Measurements from ENCODE around the gene OR6J1. TPM values are rescaled to one million over a fixed set of nuclear protein-coding genes. Genes with fewer than 3 reads are reported as not detected.
"Not testable (repeated sequence)": the region's sequence is repeated elsewhere in the genome, so short reads cannot be mapped to it uniquely, and the experiment has no call there.

OR6J1 gene
- total RNA-seq, 4 donors from 2014 or later: 0.12 TPM; not detected in 3

DNA sequence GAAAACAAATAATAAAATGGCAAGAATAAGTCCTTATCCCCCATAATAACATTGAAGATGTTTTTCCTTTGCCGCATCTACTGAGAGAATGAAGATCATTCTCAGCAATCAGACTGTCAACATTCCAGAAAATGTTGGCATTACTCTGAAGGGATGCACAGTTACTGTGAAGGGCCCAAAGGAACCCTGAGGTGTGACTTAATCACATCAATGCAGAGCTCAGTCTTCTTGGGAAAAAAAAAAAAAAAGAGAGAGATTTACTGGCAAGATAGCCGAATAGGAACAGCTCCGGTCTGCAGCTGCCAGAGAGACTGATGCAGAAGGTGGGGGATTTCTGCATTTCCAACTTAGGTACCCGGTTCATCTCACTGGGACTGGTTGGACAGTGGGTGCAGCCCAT lies 41.3 kb upstream of the OR6J1 start:
- TF ChIP-seq EP300 (IDR thresholded peaks at IDR 0.05) (no peak), POLR2AphosphoS5 (IDR thresholded peaks at IDR 0.05) (no peak), POLR2A (IDR thresholded peaks at IDR 0.05) (no peak)
- TF ChIP-seq, protein P1, sequence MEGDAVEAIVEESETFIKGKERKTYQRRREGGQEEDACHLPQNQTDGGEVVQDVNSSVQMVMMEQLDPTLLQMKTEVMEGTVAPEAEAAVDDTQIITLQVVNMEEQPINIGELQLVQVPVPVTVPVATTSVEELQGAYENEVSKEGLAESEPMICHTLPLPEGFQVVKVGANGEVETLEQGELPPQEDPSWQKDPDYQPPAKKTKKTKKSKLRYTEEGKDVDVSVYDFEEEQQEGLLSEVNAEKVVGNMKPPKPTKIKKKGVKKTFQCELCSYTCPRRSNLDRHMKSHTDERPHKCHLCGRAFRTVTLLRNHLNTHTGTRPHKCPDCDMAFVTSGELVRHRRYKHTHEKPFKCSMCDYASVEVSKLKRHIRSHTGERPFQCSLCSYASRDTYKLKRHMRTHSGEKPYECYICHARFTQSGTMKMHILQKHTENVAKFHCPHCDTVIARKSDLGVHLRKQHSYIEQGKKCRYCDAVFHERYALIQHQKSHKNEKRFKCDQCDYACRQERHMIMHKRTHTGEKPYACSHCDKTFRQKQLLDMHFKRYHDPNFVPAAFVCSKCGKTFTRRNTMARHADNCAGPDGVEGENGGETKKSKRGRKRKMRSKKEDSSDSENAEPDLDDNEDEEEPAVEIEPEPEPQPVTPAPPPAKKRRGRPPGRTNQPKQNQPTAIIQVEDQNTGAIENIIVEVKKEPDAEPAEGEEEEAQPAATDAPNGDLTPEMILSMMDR (IDR thresholded peaks at IDR 0.05): no peak
- Histone ChIP-seq H3K4me1 (no peaks in the 10 kb centered on the region), H3K36me3 (no peaks in the 10 kb centered on the region), H3K9me3 (peaks cover 0 to 13% (median 0%) of the 10 kb centered on the region in 3 donors), H3K27ac (no peak overlapping the region), H3K27me3 (peaks cover 16% of the 10 kb centered on the region), H3K4me3 (no peak overlapping the region)
- WGBS, 2 donors (ENCODE audit: low coverage in 1 of 2): 53 to 64% methylated on average over 4 of the region's 4 CpGs
- ATAC-seq: no peak

DNA sequence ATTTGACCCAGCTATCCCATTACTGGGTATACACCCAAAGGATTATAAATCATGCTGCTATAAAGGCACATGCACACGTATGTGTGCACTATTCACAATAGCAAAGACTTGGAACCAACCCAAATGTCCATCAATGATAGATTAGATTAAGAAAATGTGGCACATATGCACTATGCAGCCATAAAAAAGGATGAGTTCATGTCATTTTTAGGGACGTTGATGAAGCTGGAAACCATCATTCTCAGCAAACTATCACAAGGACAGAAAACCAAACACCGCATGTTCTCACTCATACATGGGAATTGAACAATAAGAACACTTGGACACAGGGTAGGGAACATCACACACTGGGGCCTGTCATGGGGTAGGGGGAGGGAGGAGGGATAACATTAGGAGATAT lies 39.3 kb upstream of the OR6J1 start:
- H3K4me3 ChIP-seq, H3K4me1 ChIP-seq, H3K27ac ChIP-seq, ATAC-seq, H3K36me3 ChIP-seq: not testable (repeated sequence)
- Histone ChIP-seq H3K9me3 (peaks cover 0 to 13% (median 0%) of the 10 kb centered on the region in 3 donors), H3K27me3 (peaks cover 21% of the 10 kb centered on the region)
- 65 to 78% methylated on average over 3 of the region's 3 CpGs for WGBS, 2 donors (ENCODE audit: low coverage in 1 of 2)

DNA sequence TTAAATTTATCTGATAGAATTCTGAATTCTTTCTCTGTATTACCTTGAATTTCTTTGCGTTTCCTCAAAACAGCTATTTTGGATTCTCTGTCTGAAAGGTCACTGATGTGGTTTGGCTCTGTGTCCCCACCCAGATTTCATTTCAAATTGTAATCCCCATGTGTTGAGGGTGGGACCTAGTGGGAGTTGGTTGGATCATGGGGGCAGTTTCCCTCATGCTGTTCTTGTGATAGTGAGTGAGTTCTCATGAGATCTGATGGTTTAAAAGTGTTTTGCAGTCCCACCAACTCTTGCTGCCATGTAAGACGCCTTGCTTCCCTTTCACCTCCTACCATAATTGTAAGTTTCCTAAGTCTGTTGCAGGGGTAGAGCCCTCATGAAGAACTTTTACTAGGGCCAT lies 34.1 kb upstream of the OR6J1 start:
- Histone ChIP-seq H3K4me3 (no peak overlapping the region), H3K4me1 (no peaks in the 10 kb centered on the region), H3K27ac (no peak overlapping the region), H3K9me3 (peaks cover 0 to 7% (median 0%) of the 10 kb centered on the region in 3 donors), H3K27me3 (peaks cover 20% of the 10 kb centered on the region), H3K36me3 (no peaks in the 10 kb centered on the region)
- TF ChIP-seq EP300 (IDR thresholded peaks at IDR 0.05) (no peak), POLR2A (IDR thresholded peaks at IDR 0.05) (no peak), POLR2AphosphoS5 (IDR thresholded peaks at IDR 0.05) (no peak)
- TF ChIP-seq, protein P1 (IDR thresholded peaks at IDR 0.05): no peak
- WGBS, 2 donors (ENCODE audit: low coverage in 1 of 2): 86 to 89% methylated on average over 1 of the region's 2 CpGs
- ATAC-seq: no peak

DNA sequence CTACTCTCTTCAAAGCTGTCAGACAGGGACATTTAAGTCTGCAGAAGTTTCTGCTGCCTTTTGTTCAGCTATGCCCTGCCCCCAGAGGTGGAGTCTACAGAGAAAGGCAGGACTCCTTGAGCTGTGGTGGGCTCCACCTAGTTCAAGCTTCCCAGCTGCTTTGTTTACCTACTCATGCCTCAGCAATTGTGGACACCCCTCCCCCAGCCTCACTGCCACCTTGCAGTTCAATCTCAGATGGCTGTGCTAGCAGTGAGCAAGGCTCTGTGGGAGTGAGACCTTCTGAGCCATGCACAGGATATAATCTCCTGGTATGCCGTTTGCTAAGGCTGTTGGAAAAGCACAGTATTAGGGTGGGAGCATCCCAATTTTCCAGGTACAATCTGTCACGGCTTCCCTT lies 33.4 kb upstream of the OR6J1 start:
- not testable (repeated sequence) for H3K4me1 ChIP-seq, H3K36me3 ChIP-seq, ATAC-seq, H3K27ac ChIP-seq, H3K4me3 ChIP-seq, H3K9me3 ChIP-seq
- WGBS, 2 donors (ENCODE audit: low coverage in 1 of 2): 80% methylated on average over 1 of the region's 2 CpGs; no CpG with 5 or more reads in 1 of the 2 donors
- peaks cover 20% of the 10 kb centered on the region for H3K27me3 ChIP-seq

DNA sequence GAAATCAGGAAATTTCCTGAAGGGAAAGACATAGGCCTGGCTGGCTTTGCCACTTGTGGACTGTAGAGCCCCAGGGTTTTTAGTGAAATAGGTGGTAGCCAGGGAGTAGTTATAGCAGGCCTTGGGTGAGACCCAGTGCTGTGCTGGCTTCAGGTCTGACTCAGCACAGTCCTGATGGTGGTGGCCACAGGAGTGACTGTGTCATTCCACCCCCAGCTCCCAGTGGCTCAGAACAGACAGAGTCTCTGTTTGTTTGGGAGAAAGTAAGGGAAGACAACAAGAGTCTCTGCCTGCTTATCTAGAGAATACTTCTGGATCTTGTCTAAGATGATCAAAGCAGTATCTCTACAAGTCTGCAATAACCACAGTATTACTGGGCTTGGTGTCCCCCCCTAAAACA lies 27.5 kb upstream of the OR6J1 start:
- Histone ChIP-seq H3K27me3 (no peaks in the 10 kb centered on the region), H3K36me3 (no peaks in the 10 kb centered on the region), H3K27ac (no peak overlapping the region), H3K9me3 (no peaks in the 10 kb centered on the region), H3K4me1 (no peaks in the 10 kb centered on the region), H3K4me3 (no peak overlapping the region)
- TF ChIP-seq EP300 (IDR thresholded peaks at IDR 0.05) (no peak), POLR2AphosphoS5 (IDR thresholded peaks at IDR 0.05) (no peak), POLR2A (IDR thresholded peaks at IDR 0.05) (no peak)
- TF ChIP-seq, protein P1 (IDR thresholded peaks at IDR 0.05): no peak
- no peak for ATAC-seq

DNA sequence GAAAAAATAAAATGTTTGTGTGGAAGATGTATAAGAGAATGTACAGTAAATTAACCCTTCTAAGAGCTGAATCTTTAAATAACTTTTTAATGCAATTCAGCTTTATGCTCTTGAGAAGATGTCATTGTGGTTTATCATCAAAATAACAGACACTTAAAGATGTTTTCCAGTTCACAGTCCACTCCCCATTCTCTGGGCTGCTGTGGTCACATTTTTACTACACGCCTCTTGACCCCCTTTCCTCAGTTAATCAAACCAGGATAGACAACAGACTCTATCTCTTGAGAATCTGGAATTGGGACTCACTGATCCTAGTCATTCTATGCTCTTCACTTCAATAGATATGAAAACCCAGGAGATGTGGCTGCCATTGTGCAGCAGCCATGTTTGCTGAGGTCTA lies 24.7 kb upstream of the OR6J1 start:
- H3K4me3 ChIP-seq: no peak overlapping the region
- WGBS, 2 donors (ENCODE audit: low coverage in 1 of 2): 83 to 86% methylated on average over 1 of the region's 1 CpG
- TF ChIP-seq POLR2A (IDR thresholded peaks at IDR 0.05) (no peak), EP300 (IDR thresholded peaks at IDR 0.05) (no peak), POLR2AphosphoS5 (IDR thresholded peaks at IDR 0.05) (no peak)
- TF ChIP-seq, protein P1 (IDR thresholded peaks at IDR 0.05): no peak
- H3K36me3 ChIP-seq: no peaks in the 10 kb centered on the region
- ATAC-seq: no peak
- no peaks in the 10 kb centered on the region for H3K4me1 ChIP-seq
- no peak overlapping the region for H3K27ac ChIP-seq
- no peaks in the 10 kb centered on the region for H3K27me3 ChIP-seq
- H3K9me3 ChIP-seq: no peaks in the 10 kb centered on the region

All from gastroesophageal sphincter (tissue), 4 donors.